GM12878 (cell line): ENCODE measurements around the gene TLL2. TPM values are rescaled to one million over a fixed set of nuclear protein-coding genes. Genes with fewer than 3 reads are reported as not detected.

Experiments
- ATAC-seq: fragments of 200-7000 bp; cut with Tn5 transposase; 3 replicates; pipeline ENCODE4 v1.9.1; 2020; ENCODE audit warnings: mild to moderate bottlenecking, moderate library complexity
- BruUV-seq: library from RNA; stranded (reverse); fragments of 400-500 nt; replicated peaks from 2 replicates; lab custom pipeline; 2021; lab: Mats Ljungman, UMichigan
- CTCF ChIA-PET: fragments of 300-600 bp; sonication (Branson Sonifier 250); formaldehyde crosslinking; extraction: SDS; loops from one replicate; lab custom pipeline; 2021; ENCODE audit warnings: inconsistent platforms; lab: Yijun Ruan, JAX
- POLR2A ChIA-PET: fragments of 350-600 bp; formaldehyde crosslinking; extraction: SDS; loops from one replicate; lab custom pipeline; 2021; ENCODE audit warnings: inconsistent platforms; lab: Charles Lee
- RAD21 ChIA-PET: fragments of 300-600 bp; sonication (Branson Sonifier 250); formaldehyde crosslinking; loops from one replicate; lab custom pipeline; 2023; ENCODE audit warnings: antibody characterized with exemption; ENCODE audit not compliant: unreplicated experiment; lab: Charles Lee
- SMC1A ChIA-PET: fragments of 300-600 bp; sonication (Branson Sonifier 250); formaldehyde crosslinking; loops from one replicate; lab custom pipeline; 2023; ENCODE audit not compliant: unreplicated experiment, uncharacterized antibody; lab: Charles Lee
- DNase-seq: peaks from one replicate; pipeline ENCODE4 v3.0.0-alpha.2; 2011; ENCODE audit warnings: low read depth, low spot score
- FAIRE-seq: peaks from 3 replicates; lab custom pipeline; 2011; peaks lifted over from hg19 to GRCh38; lab: Jason Lieb, UNC
- H2AFZ ChIP-seq: 2 replicates; pipeline ENCODE4 v1.6.0; 2011; ENCODE audit warnings: low read depth, low read length, control low read depth; ENCODE audit not compliant: control insufficient read depth
- H3K27ac ChIP-seq: 2 replicates; pipeline ENCODE4 v1.5.1; 2011; ENCODE audit warnings: control low read depth; ENCODE audit not compliant: control insufficient read depth, insufficient read depth
- H3K27me3 ChIP-seq, 2 experiments: replicated peaks in 1 of 2; 2 replicates each; pipeline versions ENCODE4 v1.6.0 to v1.6.1; 2011; ENCODE audit warnings: low read length in 1 of 2; ENCODE audit not compliant: control insufficient read depth in 2 of 2, insufficient read depth in 2 of 2
- H3K36me3 ChIP-seq, 2 experiments: 2 replicates each; pipeline ENCODE4 v1.5.1; 2011; ENCODE audit warnings: low read length in 1 of 2; ENCODE audit not compliant: control insufficient read depth in 2 of 2, insufficient read depth in 2 of 2
- H3K4me1 ChIP-seq: 2 replicates; pipeline ENCODE4 v1.6.1; 2011; ENCODE audit warnings: mild to moderate bottlenecking, low read length, moderate library complexity, mixed read lengths; ENCODE audit not compliant: control insufficient read depth, insufficient read depth
- H3K4me2 ChIP-seq: 2 replicates; pipeline ENCODE4 v1.6.0; 2011; ENCODE audit warnings: control low read depth; ENCODE audit not compliant: control insufficient read depth, insufficient read depth
- H3K4me3 ChIP-seq: fragments of 200-600 bp; sonication (generic); 2 replicates; pipeline ENCODE4 v1.5.1; 2016
- H3K79me2 ChIP-seq: 2 replicates; pipeline ENCODE4 v1.6.0; 2011; ENCODE audit warnings: low read length; ENCODE audit not compliant: control insufficient read depth, insufficient read depth
- H3K9ac ChIP-seq: 2 replicates; pipeline ENCODE4 v1.8.0; 2011; ENCODE audit warnings: low read length, control low read depth, mixed read lengths; ENCODE audit not compliant: control insufficient read depth, insufficient read depth
- H3K9me3 ChIP-seq: replicated peaks from 3 replicates; pipeline ENCODE4 v1.5.1; 2011; ENCODE audit warnings: mild to moderate bottlenecking, low read length; ENCODE audit not compliant: control insufficient read depth, insufficient read depth
- H4K20me1 ChIP-seq: 2 replicates; pipeline ENCODE4 v1.6.0; 2011; ENCODE audit not compliant: control insufficient read depth, insufficient read depth
- CHD4 ChIP-seq: fragments of 200-600 bp; sonication (generic); IDR thresholded peaks from 2 replicates; pipeline ENCODE4 v1.6.1; 2016; ENCODE audit warnings: mild to moderate bottlenecking
- MLLT1 ChIP-seq: fragments of 450-650 bp; IDR thresholded peaks from 2 replicates; pipeline ENCODE4 v1.6.1; 2016; ENCODE audit warnings: mild to moderate bottlenecking
- TCF12 ChIP-seq: IDR thresholded peaks from 2 replicates; pipeline ENCODE4 v1.6.1; 2011; ENCODE audit warnings: low read depth, mild to moderate bottlenecking, low read length
- ZBTB11 ChIP-seq: fragments of 450-650 bp; formaldehyde crosslinking; IDR thresholded peaks from 2 replicates; pipeline ENCODE4 v1.5.0; 2022; ENCODE audit warnings: mild to moderate bottlenecking, missing genetic modification characterization
- WGBS: methylation state at CpG from one replicate; pipeline ENCODE4 v1.1.6; 2016; ENCODE audit warnings: low lambda C conversion rate; ENCODE audit not compliant: insufficient replicate concordance, insufficient coverage; ENCODE audit errors: missing lambda C conversion rate; 5-methylcytosine and 5-hydroxymethylcytosine counted together
- in situ Hi-C: fragments of 300-500 bp; cut with MboI; formaldehyde crosslinking; loops from 9 replicates; pipeline ENCODE4 v1.14.3; 2018; ENCODE audit warnings: mixed read lengths
- intact Hi-C: fragments of 100-400 bp; cut with micrococcal nuclease; formaldehyde crosslinking; loops from one replicate; pipeline ENCODE4 v1.14.2; 2022; ENCODE audit not compliant: unreplicated experiment
- polyA plus RNA-seq, 11 experiments: library from polyadenylated mRNA; depleted of rRNA in 4 of 11; unstranded in 6 of 11; stranded (reverse) in 5 of 11; fragments of >200 nt; fragmentation: Nextera tagmentation in 4 of 11; fragmentation: Illumina TruSeq in 1 of 11; extraction: Ambion mirVana in 4 of 11; extraction: Trizol in 1 of 11; gene quantifications; 1 replicate in 1 of 11; 2 replicates in 10 of 11; pipeline versions ENCODE4 v1.2.1 to v1.2.3, GENCODE V29; 2011 to 2016; ENCODE audit warnings: inconsistent platforms in 2 of 11, missing spikeins in 2 of 11, low read depth in 1 of 11
- total RNA-seq, 4 experiments: library from RNA; depleted of rRNA in 3 of 4; stranded (reverse); fragments of >200 nt in 3 of 4; fragmentation: Illumina TruSeq in 1 of 4; extraction: Trizol in 1 of 4; gene quantifications; 2 replicates each; pipeline versions ENCODE4 v1.2.1 to v1.2.3, GENCODE V29; 2013 to 2021

The TLL2 gene
- total and polyA plus RNA-seq, 10 of the 15 experiments (the other 5 are each of a cell fraction or from before 2014, with no cell fraction given), result 0.02 to 2.1 (median 0.52) TPM

- in situ Hi-C loops (no loop called here), intact Hi-C loops (no loop called here)
- Histone ChIP-seq H3K4me1 (no peaks in the 10 kb centered on the region), H3K9ac (no peak overlapping the region), H3K4me3 (no peak overlapping the region), H3K79me2 (no peaks in the 10 kb centered on the region), H3K4me2 (no peak overlapping the region), H3K36me3 (no peaks in the 10 kb centered on the region), H3K9me3 (no peaks in the 10 kb centered on the region), H3K27me3 (peaks cover 0 to 1% of the 10 kb centered on the region in 2 experiments; a peak in 1 of 4 replicates), H2AFZ (no peak overlapping the region), H3K27ac (no peak overlapping the region), H4K20me1 (no peaks in the 10 kb centered on the region)
- no peak for TF ChIP-seq MLLT1
- no peak for TF ChIP-seq ZBTB11 (CRISPR knock-in tag)
- TF ChIP-seq TCF12, result no peak
- no peak for TF ChIP-seq CHD4
- ChIA-PET POLR2A (no interaction called here), RAD21 (no interaction called here), SMC1A (interaction anchor here (3.6 kb wide), 1 partner anchor 8 kb away, joined by 14 read pairs; no protein-coding TSS in a partner anchor), CTCF (interaction anchor here (0.6 to 4.0 kb wide), 3 partner anchors 9 to 61 kb away, joined by 3 to 27 read pairs (median 3); no protein-coding TSS in a partner anchor)
- DNase-seq (no peak), ATAC-seq (no peak), FAIRE-seq (no peak)
- BruUV-seq, result no TSS peak
- 29% methylated on average over 3 of the region's 3 CpGs for WGBS
Observed at GRCh38 chr10:96366508-96366907, 147.2 kb downstream of the TLL2 start.
